Muscle of leg (tissue), 11 donors: ENCODE data around the gene SRSF5. TPM values are rescaled to one million over a fixed set of nuclear protein-coding genes. Genes with fewer than 3 reads are reported as not detected.
"Not testable (repeated sequence)": the region's sequence is repeated elsewhere in the genome, so short reads cannot be mapped to it uniquely, and the experiment has no call there.

Experiments used
- DNase-seq: peaks from one replicate; pipeline ENCODE4 v3.0.0; 2013
- H3K27ac ChIP-seq: one replicate; pipeline ENCODE4 v1.5.1; 2013; ENCODE audit warnings: mild to moderate bottlenecking, low read length, control low read depth
- H3K27me3 ChIP-seq: one replicate; pipeline ENCODE4 v1.6.1; 2013; ENCODE audit warnings: low read length; ENCODE audit not compliant: control insufficient read depth, insufficient read depth
- H3K36me3 ChIP-seq: one replicate; pipeline ENCODE4 v1.6.1; 2013; ENCODE audit warnings: low read length; ENCODE audit not compliant: control insufficient read depth, insufficient read depth
- H3K4me1 ChIP-seq: one replicate; pipeline ENCODE4 v1.6.1; 2013; ENCODE audit warnings: low read length; ENCODE audit not compliant: control insufficient read depth, insufficient read depth
- H3K4me3 ChIP-seq: one replicate; pipeline ENCODE4 v1.5.1; 2013; ENCODE audit warnings: low read length, control low read depth
- H3K9me3 ChIP-seq: replicated peaks from 2 replicates; pipeline ENCODE4 v1.6.1; 2013; ENCODE audit warnings: low read depth, low read length; ENCODE audit not compliant: control insufficient read depth
- WGBS: methylation state at CpG from one replicate; pipeline ENCODE4 v1.1.5; 2013; ENCODE audit warnings: missing lambda C conversion rate; ENCODE audit not compliant: insufficient coverage; 5-methylcytosine and 5-hydroxymethylcytosine counted together
- polyA plus RNA-seq, 8 donors: library from polyadenylated mRNA; unstranded; fragments of 120-200 nt; gene quantifications; one replicate each; pipeline versions ENCODE4 v1.2.1 to v1.2.3, GENCODE V29; 2013; ENCODE audit warnings: inconsistent platforms in 1 of 8, low replicate concordance in 1 of 8; ENCODE audit not compliant: insufficient read length in 8 of 8, insufficient read depth in 1 of 8
- total RNA-seq: library from RNA; stranded (reverse); fragments of 120-200 nt; gene quantifications from one replicate; pipeline ENCODE4 v1.2.4, GENCODE V29; 2013

Gene SRSF5
- total and polyA plus RNA-seq, 9 donors = 145 to 308 (median 263) TPM

GRCh38 chr14:69798339-69798735 is 31.4 kb downstream of the SRSF5 start:
- DNase-seq = no peak
- 93% methylated on average over 3 of the region's 4 CpGs for WGBS
- Histone ChIP-seq H3K27me3 (peaks cover 6% of the 10 kb centered on the region), H3K27ac (no peak overlapping the region), H3K9me3 (no peaks in the 10 kb centered on the region), H3K4me1 (no peaks in the 10 kb centered on the region), H3K36me3 (no peaks in the 10 kb centered on the region), H3K4me3 (no peak overlapping the region)

- Histone ChIP-seq H3K4me1 (no peaks in the 10 kb centered on the region), H3K27ac (no peak overlapping the region), H3K9me3 (no peaks in the 10 kb centered on the region), H3K27me3 (peaks cover 6% of the 10 kb centered on the region), H3K4me3 (no peak overlapping the region), H3K36me3 (no peaks in the 10 kb centered on the region)
- DNase-seq = no peak
Measured at GRCh38 chr14:69803753-69804152, 36.8 kb downstream of the SRSF5 start.

GRCh38 chr14:69804902-69805301 is 38.0 kb downstream of the SRSF5 start:
- no peak for DNase-seq
- WGBS = no CpG with 5 or more reads among the region's 2 CpGs
- Histone ChIP-seq H3K27me3 (peaks cover 6% of the 10 kb centered on the region), H3K36me3 (no peaks in the 10 kb centered on the region), H3K4me1 (no peaks in the 10 kb centered on the region), H3K27ac (no peak overlapping the region), H3K4me3 (no peak overlapping the region), H3K9me3 (no peaks in the 10 kb centered on the region)

- WGBS = no CpG with 5 or more reads among the region's 1 CpG
Measured at GRCh38 chr14:69807192-69807591, 40.2 kb downstream of the SRSF5 start.

GRCh38 chr14:69808919-69809808 is 42.2 kb downstream of the SRSF5 start:
- H3K27ac ChIP-seq = no peak overlapping the region
- no peaks in the 10 kb centered on the region for H3K4me1 ChIP-seq
- peaks cover 3% of the 10 kb centered on the region for H3K27me3 ChIP-seq
- no peaks in the 10 kb centered on the region for H3K36me3 ChIP-seq
- DNase-seq = no peak
- no peak overlapping the region for H3K4me3 ChIP-seq
- WGBS = 84% methylated on average over 7 of the region's 12 CpGs
- no peaks in the 10 kb centered on the region for H3K9me3 ChIP-seq

More at GRCh38 chr14:69807192-69807591, 40.2 kb downstream of the SRSF5 start:
- Histone ChIP-seq H3K4me3 (no peak overlapping the region), H3K4me1 (no peaks in the 10 kb centered on the region), H3K9me3 (no peaks in the 10 kb centered on the region), H3K27ac (no peak overlapping the region), H3K36me3 (no peaks in the 10 kb centered on the region), H3K27me3 (peaks cover 3% of the 10 kb centered on the region)
- no peak for DNase-seq

- Histone ChIP-seq H3K4me3 (no peak overlapping the region), H3K27ac (no peak overlapping the region), H3K27me3 (peaks cover 11% of the 10 kb centered on the region), H3K36me3 (no peaks in the 10 kb centered on the region), H3K4me1 (no peaks in the 10 kb centered on the region), H3K9me3 (no peaks in the 10 kb centered on the region)
- WGBS = 80% methylated on average over 11 of the region's 13 CpGs
- DNase-seq = no peak
Measured at GRCh38 chr14:69811227-69811867, 44.4 kb downstream of the SRSF5 start.

- no peak for DNase-seq
- Histone ChIP-seq H3K4me1 (no peaks in the 10 kb centered on the region), H3K36me3 (no peaks in the 10 kb centered on the region), H3K4me3 (no peak overlapping the region), H3K27ac (no peak overlapping the region), H3K9me3 (no peaks in the 10 kb centered on the region), H3K27me3 (peaks cover 11% of the 10 kb centered on the region)
- WGBS = 80% methylated on average over 10 of the region's 10 CpGs
Measured at GRCh38 chr14:69811868-69812252, 44.9 kb downstream of the SRSF5 start.

- H3K9me3 ChIP-seq = no peaks in the 10 kb centered on the region
- no peak overlapping the region for H3K4me3 ChIP-seq
- no peak for DNase-seq
- 47% methylated on average over 9 of the region's 9 CpGs for WGBS
- H3K4me1 ChIP-seq = no peaks in the 10 kb centered on the region
- no peak overlapping the region for H3K27ac ChIP-seq
- peaks cover 15% of the 10 kb centered on the region for H3K27me3 ChIP-seq
- H3K36me3 ChIP-seq = no peaks in the 10 kb centered on the region
Measured at GRCh38 chr14:69812711-69813110, 45.8 kb downstream of the SRSF5 start.

GRCh38 chr14:69813346-69813745 is 46.4 kb downstream of the SRSF5 start:
- H3K27ac ChIP-seq, H3K4me3 ChIP-seq, H3K36me3 ChIP-seq, H3K9me3 ChIP-seq, DNase-seq, H3K4me1 ChIP-seq: not testable (repeated sequence)
- peaks cover 17% of the 10 kb centered on the region for H3K27me3 ChIP-seq
- WGBS = 98% methylated on average over 5 of the region's 6 CpGs

GRCh38 chr14:69814397-69814796 is 47.5 kb downstream of the SRSF5 start:
- DNase-seq = no peak
- H3K36me3 ChIP-seq = no peaks in the 10 kb centered on the region
- H3K27ac ChIP-seq = no peak overlapping the region
- no peaks in the 10 kb centered on the region for H3K4me1 ChIP-seq
- H3K27me3 ChIP-seq = peaks cover 17% of the 10 kb centered on the region
- no peak overlapping the region for H3K4me3 ChIP-seq
- 14% methylated on average over 2 of the region's 3 CpGs for WGBS
- no peaks in the 10 kb centered on the region for H3K9me3 ChIP-seq
